Heart left ventricle (tissue), 13 donors: Measurements from ENCODE around the gene NUDT8.

Source experiments
- CTCF ChIP-seq, 12 donors: fragments of 200-600 bp; sonication (generic) in 4 of 12; IDR thresholded peaks; one replicate each; pipeline versions ENCODE4 v1.5.0 to v1.8.0; 2018 to 2022; ENCODE audit warnings: antibody characterized with exemption in 12 of 12, mild to moderate bottlenecking in 5 of 12
- POLR2A ChIP-seq, 2 donors: fragments of 450-650 bp; IDR thresholded peaks; one replicate each; pipeline ENCODE4 v1.6.1; 2017; ENCODE audit warnings: antibody characterized with exemption in 2 of 2, mild to moderate bottlenecking in 2 of 2, moderate library complexity in 2 of 2
- donor health status: ischemic (EF 13 %, LVEDD 7.1; RV severe dilation, severe dysfunction).
- donor health status: DM: no; HTN: yes; CAD: no.
- donor health status: DM: no; HTN: no; CAD: no.
- donor health status: ischemic (EF 25% LVEDD 6.9; RV normal size, moderate dysfunction).
- donor health status: ischemic (EF 25% LVEDD 5.7; RV mildly dilated, moderate dysfunction).
- donor health status: ischemic (EF 35%, LVEDD 5.7; RV mildly dilated, moderate dysfunction).
- donor health status: nonischemic (EF 11% LVEDD 7.7; RV severe dilation, severe dysfunction).
- donor health status: DM: yes; HTN: yes; CAD: no.
- donor health status: PGD.
- donor health status: ischemic (EF 29% LVEDD 5.4; RV normal size, mild dysfunction).
- donor health status: nonischemic (EF 23%, LVEDD 6.1; RV moderate dilation, normal function).

GRCh38 chr11:67662142-67662834 lies 32.6 kb upstream of the NUDT8 start:
- no peak for TF ChIP-seq POLR2A (IDR thresholded peaks at IDR 0.05)
- no peak for TF ChIP-seq CTCF (IDR thresholded peaks at IDR 0.05)
